K562 (cell line): ENCODE data around the gene PGAP2. TPM values are rescaled to one million over a fixed set of nuclear protein-coding genes. Genes with fewer than 3 reads are reported as not detected.
A peak's percentile ranks its signal among the peaks of the same experiment; 100 is the strongest.

Source experiments
- ATF7 ChIP-seq: fragments of 450-650 bp; IDR thresholded peaks from 2 replicates; pipeline ENCODE4 v1.7.1; 2014; ENCODE audit warnings: mild to moderate bottlenecking, moderate library complexity
- BCOR ChIP-seq: fragments of 450-650 bp; IDR thresholded peaks from 2 replicates; pipeline ENCODE4 v1.6.1; 2016
- CXXC5 ChIP-seq: fragments of 250-450 bp; sonication (Bioruptor Pico); IDR thresholded peaks from 2 replicates; pipeline ENCODE4 v1.8.0; 2022; ENCODE audit warnings: inconsistent platforms, mild to moderate bottlenecking, moderate library complexity
- DACH1 ChIP-seq: fragments of 450-650 bp; IDR thresholded peaks from 2 replicates; pipeline ENCODE4 v1.6.1; 2018; ENCODE audit not compliant: partially characterized antibody
- GATAD2A ChIP-seq: fragments of 450-650 bp; IDR thresholded peaks from 2 replicates; pipeline ENCODE4 v1.6.1; 2017
- GATAD2B ChIP-seq: fragments of 450-650 bp; IDR thresholded peaks from 2 replicates; pipeline ENCODE4 v1.6.1; 2017; ENCODE audit warnings: mild to moderate bottlenecking, borderline replicate concordance
- HOXB6 ChIP-seq: fragments of 250-450 bp; sonication (Bioruptor Pico); IDR thresholded peaks from 2 replicates; pipeline ENCODE4 v1.5.1; 2022; ENCODE audit warnings: mild to moderate bottlenecking, borderline replicate concordance
- KHSRP ChIP-seq: fragments of 450-650 bp; IDR thresholded peaks from 2 replicates; pipeline ENCODE4 v1.6.1; 2017
- KLF16 ChIP-seq: IDR thresholded peaks from 2 replicates; pipeline ENCODE4 v1.6.1; 2016; ENCODE audit warnings: antibody characterized with exemption
- NCOA6 ChIP-seq: fragments of 450-650 bp; IDR thresholded peaks from 2 replicates; pipeline ENCODE4 v1.6.1; 2017; ENCODE audit warnings: mild to moderate bottlenecking
- PCBP1 ChIP-seq: fragments of 200-400 bp; formaldehyde crosslinking; IDR thresholded peaks from 2 replicates; pipeline ENCODE4 v1.6.1; 2018; ENCODE audit warnings: mild to moderate bottlenecking, low read depth, low read length; ENCODE audit not compliant: poor library complexity, severe bottlenecking
- POLR2B ChIP-seq: fragments of 450-650 bp; IDR thresholded peaks from 2 replicates; pipeline ENCODE4 v1.6.1; 2018; ENCODE audit warnings: low read depth; ENCODE audit not compliant: partially characterized antibody
- SOX6 ChIP-seq: fragments of 450-650 bp; IDR thresholded peaks from 2 replicates; pipeline ENCODE4 v1.6.1; 2014; ENCODE audit warnings: mild to moderate bottlenecking
- TAF1 ChIP-seq: IDR thresholded peaks from 2 replicates; pipeline ENCODE4 v1.6.1; 2011; ENCODE audit warnings: mild to moderate bottlenecking, low read length, moderate library complexity; ENCODE audit not compliant: insufficient read depth, control insufficient read depth, severe bottlenecking; ENCODE audit errors: extremely low read depth
- WHSC1 ChIP-seq: IDR thresholded peaks from one replicate; pipeline ENCODE4 v1.6.1; 2012; ENCODE audit warnings: low read length, control low read depth, inconsistent platforms
- YY1 ChIP-seq, 3 experiments: IDR thresholded peaks; 2 replicates each; pipeline ENCODE4 v1.6.1; 2011; ENCODE audit warnings: low read length in 2 of 3, mild to moderate bottlenecking in 2 of 3, moderate library complexity in 2 of 3, borderline replicate concordance in 1 of 3, control low read depth in 1 of 3, low read depth in 1 of 3; ENCODE audit not compliant: insufficient read depth in 3 of 3, insufficient replicate concordance in 2 of 3, control insufficient read depth in 1 of 3, insufficient read length in 1 of 3; ENCODE audit errors: extremely low read depth in 1 of 3
- ZBTB7A ChIP-seq: IDR thresholded peaks from 2 replicates; pipeline ENCODE4 v1.6.1; 2011; ENCODE audit warnings: low read depth, mild to moderate bottlenecking, low read length, moderate library complexity, borderline replicate concordance; ENCODE audit not compliant: control insufficient read depth
- ZKSCAN1 ChIP-seq: fragments of 150-350 bp; IDR thresholded peaks from 2 replicates; pipeline ENCODE4 v1.6.1; 2016; ENCODE audit warnings: low read depth, low read length
- ZNF23 ChIP-seq: fragments of 250-450 bp; sonication (Bioruptor Pico); IDR thresholded peaks from 2 replicates; pipeline ENCODE4 v1.4.0; 2020; ENCODE audit warnings: mild to moderate bottlenecking
- ZNF274 ChIP-seq: IDR thresholded peaks from 2 replicates; pipeline ENCODE4 v1.6.1; 2011; ENCODE audit warnings: low read depth, mild to moderate bottlenecking, low read length, moderate library complexity, borderline replicate concordance
- ZNF507 ChIP-seq: conservative IDR thresholded peaks from 2 replicates; pipeline ENCODE4 v1.6.1; 2017; ENCODE audit warnings: missing genetic modification characterization, missing compliant biosample characterization
- ZNF644 ChIP-seq: fragments of 200-800 bp; sonication (Bioruptor generic); IDR thresholded peaks from 2 replicates; pipeline ENCODE4 v1.6.1; 2016; ENCODE audit warnings: low read depth, missing genetic modification characterization, missing compliant biosample characterization
- polyA plus RNA-seq, 8 experiments: library from polyadenylated mRNA; depleted of rRNA in 4 of 8; stranded (reverse) in 5 of 8; unstranded in 3 of 8; fragments of >200 nt; fragmentation: Nextera tagmentation in 2 of 8; fragmentation: Illumina TruSeq in 1 of 8; extraction: Ambion mirVana in 2 of 8; extraction: Trizol in 1 of 8; gene quantifications; 2 replicates each; pipeline versions ENCODE4 v1.2.1 to v1.2.3, GENCODE V29; 2011 to 2014; ENCODE audit warnings: inconsistent platforms in 1 of 8, missing spikeins in 1 of 8
- total RNA-seq, 7 experiments: library from RNA; depleted of rRNA in 6 of 7; stranded (reverse); fragments of >200 nt in 6 of 7; fragmentation: Illumina TruSeq in 2 of 7; extraction: Trizol in 2 of 7; gene quantifications; 2 replicates each; pipeline versions ENCODE4 v1.2.1 to v1.2.3, GENCODE V29; 2011 to 2021; ENCODE audit warnings: low replicate concordance in 1 of 7
- TF ChIP-seq, protein P1 (sequence below): conservative IDR thresholded peaks from 2 replicates; pipeline ENCODE4 v1.6.1; 2011; ENCODE audit warnings: low read depth, mild to moderate bottlenecking, low read length; ENCODE audit not compliant: control insufficient read depth
- TF ChIP-seq, protein P2 (sequence below): fragments of 450-650 bp; formaldehyde crosslinking; IDR thresholded peaks from 2 replicates; pipeline ENCODE4 v1.4.0; 2020; ENCODE audit warnings: mild to moderate bottlenecking, moderate library complexity
- TF ChIP-seq, protein P3 (sequence below): fragments of 250-450 bp; sonication (Bioruptor Pico); IDR thresholded peaks from 2 replicates; pipeline ENCODE4 v1.8.0; 2022; ENCODE audit warnings: moderate library complexity, mild to moderate bottlenecking, inconsistent platforms

PGAP2 gene
- total and polyA plus RNA-seq, 9 of the 15 experiments (the other 6 are each of a cell fraction or from before 2014, with no cell fraction given), result 17.9 to 47.2 (median 33.7) TPM

DNA sequence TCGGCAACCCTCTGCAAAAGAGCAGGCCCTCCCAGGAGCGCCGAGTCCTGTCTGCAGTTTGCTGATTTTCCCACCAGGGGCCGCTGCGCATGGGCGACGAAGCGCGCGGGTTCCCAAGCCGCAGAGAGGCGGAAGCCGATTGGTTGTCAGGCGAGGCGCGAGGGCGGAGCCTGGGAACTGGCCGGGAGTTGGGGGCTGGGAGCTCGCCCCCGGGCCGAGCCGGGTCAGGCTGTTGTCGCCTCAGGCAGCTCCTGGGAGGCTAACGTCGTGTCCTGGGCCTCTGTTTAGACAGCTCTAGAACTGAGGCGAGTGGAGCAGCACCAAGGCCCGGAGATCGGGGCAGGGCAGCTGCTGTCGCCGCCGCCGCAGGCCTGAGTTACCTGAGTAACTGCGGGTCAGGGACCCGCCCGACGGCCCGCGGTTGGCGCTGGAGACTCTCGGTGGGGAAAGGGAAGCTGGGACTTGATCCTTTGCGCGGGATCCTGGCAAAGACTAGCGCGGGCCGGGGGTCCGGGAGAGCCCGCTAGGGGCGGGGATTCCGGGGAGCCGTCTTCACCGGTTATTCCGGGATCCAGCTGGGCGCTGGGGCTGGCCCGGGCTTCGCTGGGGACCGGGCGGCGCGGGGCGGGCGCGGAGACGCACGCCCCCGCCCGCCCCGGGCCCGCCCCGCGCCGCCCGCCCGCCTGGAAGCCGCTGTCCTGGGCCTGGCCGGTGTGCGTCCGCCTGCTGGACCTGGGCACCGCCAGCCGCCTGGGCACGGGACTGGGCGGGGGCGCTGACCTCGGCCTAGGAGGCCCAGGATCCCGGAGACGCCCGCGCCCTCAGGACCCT lies 46.8 kb downstream of the PGAP2 start, which contains the start of gene STIM1 (continued):
- TF ChIP-seq ZNF644 (tag) (no peak), HOXB6 (no peak), WHSC1 (no peak), CXXC5 (CRISPR knock-in tag) (peak; percentile 75), SOX6 (peak; percentile 19; the same call in 1 of the 2 replicates), TAF1 (peak; percentile 22), YY1 (IDR thresholded peaks at IDR 0.05; ENCODE audit: borderline replicate concordance in 1 of 3, control insufficient read depth in 1 of 3, extremely low read depth in 1 of 3, insufficient read depth in 3 of 3, insufficient read length in 1 of 3, insufficient replicate concordance in 2 of 3, low read depth in 1 of 3, low read length in 2 of 3) (peak; percentile 4 to 72 (median 56)), ZNF274 (no peak), ZNF23 (CRISPR knock-in tag) (no peak), ZKSCAN1 (0 out of 2 replicates have a peak, but pooled peaks have one; percentile 19), POLR2B (peak; percentile 55), DACH1 (peak; percentile 28), ZBTB7A (peak; percentile 89), GATAD2A (0 out of 2 replicates have a peak, but pooled peaks have one; percentile 69), PCBP1 (peak; percentile 2), NCOA6 (peak; percentile 54), BCOR (0 out of 2 replicates have a peak, but pooled peaks have one; percentile 9), KLF16 (peak; percentile 57; the same call in 1 of the 2 replicates), KHSRP (no peak), GATAD2B (peak; percentile 38; the same call in 1 of the 2 replicates), ATF7 (peak; percentile 60; the same call in 1 of the 2 replicates), ZNF507 (no peak)
- TF ChIP-seq, protein P1, sequence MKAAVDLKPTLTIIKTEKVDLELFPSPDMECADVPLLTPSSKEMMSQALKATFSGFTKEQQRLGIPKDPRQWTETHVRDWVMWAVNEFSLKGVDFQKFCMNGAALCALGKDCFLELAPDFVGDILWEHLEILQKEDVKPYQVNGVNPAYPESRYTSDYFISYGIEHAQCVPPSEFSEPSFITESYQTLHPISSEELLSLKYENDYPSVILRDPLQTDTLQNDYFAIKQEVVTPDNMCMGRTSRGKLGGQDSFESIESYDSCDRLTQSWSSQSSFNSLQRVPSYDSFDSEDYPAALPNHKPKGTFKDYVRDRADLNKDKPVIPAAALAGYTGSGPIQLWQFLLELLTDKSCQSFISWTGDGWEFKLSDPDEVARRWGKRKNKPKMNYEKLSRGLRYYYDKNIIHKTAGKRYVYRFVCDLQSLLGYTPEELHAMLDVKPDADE, result 0 out of 2 replicates have a peak, but pooled peaks have one; percentile 17
- TF ChIP-seq, protein P2, sequence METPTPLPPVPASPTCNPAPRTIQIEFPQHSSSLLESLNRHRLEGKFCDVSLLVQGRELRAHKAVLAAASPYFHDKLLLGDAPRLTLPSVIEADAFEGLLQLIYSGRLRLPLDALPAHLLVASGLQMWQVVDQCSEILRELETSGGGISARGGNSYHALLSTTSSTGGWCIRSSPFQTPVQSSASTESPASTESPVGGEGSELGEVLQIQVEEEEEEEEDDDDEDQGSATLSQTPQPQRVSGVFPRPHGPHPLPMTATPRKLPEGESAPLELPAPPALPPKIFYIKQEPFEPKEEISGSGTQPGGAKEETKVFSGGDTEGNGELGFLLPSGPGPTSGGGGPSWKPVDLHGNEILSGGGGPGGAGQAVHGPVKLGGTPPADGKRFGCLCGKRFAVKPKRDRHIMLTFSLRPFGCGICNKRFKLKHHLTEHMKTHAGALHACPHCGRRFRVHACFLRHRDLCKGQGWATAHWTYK (CRISPR knock-in tag), result peak; percentile 19; the same call in 1 of the 2 replicates
- TF ChIP-seq, protein P3, sequence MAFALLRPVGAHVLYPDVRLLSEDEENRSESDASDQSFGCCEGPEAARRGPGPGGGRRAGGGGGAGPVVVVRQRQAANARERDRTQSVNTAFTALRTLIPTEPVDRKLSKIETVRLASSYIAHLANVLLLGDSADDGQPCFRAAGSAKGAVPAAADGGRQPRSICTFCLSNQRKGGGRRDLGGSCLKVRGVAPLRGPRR (CRISPR knock-in tag), result no peak
